OCI-LY7 (cell line): ENCODE measurements around the gene HECW1. TPM values are rescaled to one million over a fixed set of nuclear protein-coding genes. Genes with fewer than 3 reads are reported as not detected.
A peak's percentile ranks its signal among the peaks of the same experiment; 100 is the strongest.

ENCODE experiments used
- BruUV-seq: library from RNA; stranded (reverse); fragments of 400-500 nt; replicated peaks from 2 replicates; lab custom pipeline; 2021; lab: Mats Ljungman, UMichigan
- CTCF ChIA-PET: fragments of 300-600 bp; sonication (Branson Sonifier 250); formaldehyde crosslinking; loops from one replicate; lab custom pipeline; 2022; ENCODE audit warnings: antibody characterized with exemption; ENCODE audit not compliant: unreplicated experiment; lab: Charles Lee
- POLR2A ChIA-PET: fragments of 300-600 bp; sonication (Branson Sonifier 250); formaldehyde crosslinking; loops from one replicate; lab custom pipeline; 2022; ENCODE audit warnings: antibody characterized with exemption; lab: Charles Lee
- DNase-seq: peaks from one replicate; pipeline ENCODE4 v3.0.0-alpha.2; 2015; ENCODE audit warnings: low spot score
- H2AFZ ChIP-seq: fragments of 200-600 bp; sonication (generic), shearing (Covaris generic); 2 replicates; pipeline ENCODE4 v1.6.1; 2014; ENCODE audit warnings: mild to moderate bottlenecking, antibody characterized with exemption, low read length, moderate library complexity
- H3K27ac ChIP-seq: fragments of 200-600 bp; sonication (generic); 2 replicates; pipeline ENCODE4 v1.5.1; 2014; ENCODE audit warnings: mixed run types, low read depth, mild to moderate bottlenecking, moderate library complexity, low read length, inconsistent platforms; ENCODE audit not compliant: poor library complexity, severe bottlenecking
- H3K36me3 ChIP-seq: fragments of 200-600 bp; sonication (generic); 2 replicates; pipeline ENCODE4 v1.6.1; 2014; ENCODE audit warnings: mild to moderate bottlenecking, antibody characterized with exemption, low read length, moderate library complexity, mixed read lengths; ENCODE audit not compliant: insufficient read depth
- H3K4me1 ChIP-seq: fragments of 200-600 bp; sonication (generic); 2 replicates; pipeline ENCODE4 v1.5.1; 2014; ENCODE audit warnings: mild to moderate bottlenecking, low read length; ENCODE audit not compliant: insufficient read depth, poor library complexity, severe bottlenecking
- H3K4me2 ChIP-seq: fragments of 200-600 bp; sonication (generic); 2 replicates; pipeline ENCODE4 v1.6.1; 2014; ENCODE audit warnings: mild to moderate bottlenecking, low read length
- H3K4me3 ChIP-seq: fragments of 200-600 bp; sonication (generic); 2 replicates; pipeline ENCODE4 v1.5.1; 2014; ENCODE audit warnings: mild to moderate bottlenecking, low read depth, low read length; ENCODE audit not compliant: poor library complexity, severe bottlenecking
- H3K79me2 ChIP-seq: fragments of 200-600 bp; sonication (generic); 2 replicates; pipeline ENCODE4 v1.6.1; 2016; ENCODE audit warnings: low read depth, mild to moderate bottlenecking, low read length, moderate library complexity, mixed read lengths; ENCODE audit not compliant: insufficient read depth
- H3K9me2 ChIP-seq: fragments of 200-600 bp; sonication (generic); 2 replicates; pipeline ENCODE4 v1.6.1; 2016; ENCODE audit warnings: mild to moderate bottlenecking, low read length, mixed read lengths; ENCODE audit not compliant: insufficient read depth
- H3K9me3 ChIP-seq: fragments of 200-600 bp; sonication (generic); 2 replicates; pipeline ENCODE4 v1.6.1; 2014; ENCODE audit warnings: mild to moderate bottlenecking, mixed run types, low read length, mixed read lengths
- H4K20me1 ChIP-seq: fragments of 200-600 bp; sonication (generic); 2 replicates; pipeline ENCODE4 v1.6.1; 2014; ENCODE audit warnings: mild to moderate bottlenecking, antibody characterized with exemption, low read length, moderate library complexity, mixed read lengths; ENCODE audit not compliant: insufficient read depth
- EZH2phosphoT487 ChIP-seq: fragments of 200-600 bp; sonication (generic); IDR thresholded peaks from 2 replicates; pipeline ENCODE4 v1.6.1; 2018; ENCODE audit warnings: low read depth, borderline replicate concordance, mild to moderate bottlenecking, mixed run types, antibody characterized with exemption, low read length, moderate library complexity, mixed read lengths
- intact Hi-C: fragments of 100-400 bp; cut with micrococcal nuclease; formaldehyde crosslinking; loops from one replicate; pipeline ENCODE4 v1.10.0; 2022; ENCODE audit not compliant: unreplicated experiment
- total RNA-seq, 2 experiments: library from RNA; depleted of rRNA in 1 of 2; stranded (reverse); fragments of >200 nt in 1 of 2; shearing (Covaris generic) in 1 of 2; gene quantifications; 2 replicates each; pipeline ENCODE4 v1.2.3, GENCODE V29; 2014 to 2022
- TF ChIP-seq, protein P1 (sequence below): fragments of 200-600 bp; sonication (generic); conservative IDR thresholded peaks from 2 replicates; pipeline ENCODE4 v1.5.1; 2014; ENCODE audit warnings: mild to moderate bottlenecking, antibody characterized with exemption, low read length, moderate library complexity, mixed read lengths

HECW1 gene
- total RNA-seq, 2 experiments from 2014 or later, result 2.0 TPM

DNA sequence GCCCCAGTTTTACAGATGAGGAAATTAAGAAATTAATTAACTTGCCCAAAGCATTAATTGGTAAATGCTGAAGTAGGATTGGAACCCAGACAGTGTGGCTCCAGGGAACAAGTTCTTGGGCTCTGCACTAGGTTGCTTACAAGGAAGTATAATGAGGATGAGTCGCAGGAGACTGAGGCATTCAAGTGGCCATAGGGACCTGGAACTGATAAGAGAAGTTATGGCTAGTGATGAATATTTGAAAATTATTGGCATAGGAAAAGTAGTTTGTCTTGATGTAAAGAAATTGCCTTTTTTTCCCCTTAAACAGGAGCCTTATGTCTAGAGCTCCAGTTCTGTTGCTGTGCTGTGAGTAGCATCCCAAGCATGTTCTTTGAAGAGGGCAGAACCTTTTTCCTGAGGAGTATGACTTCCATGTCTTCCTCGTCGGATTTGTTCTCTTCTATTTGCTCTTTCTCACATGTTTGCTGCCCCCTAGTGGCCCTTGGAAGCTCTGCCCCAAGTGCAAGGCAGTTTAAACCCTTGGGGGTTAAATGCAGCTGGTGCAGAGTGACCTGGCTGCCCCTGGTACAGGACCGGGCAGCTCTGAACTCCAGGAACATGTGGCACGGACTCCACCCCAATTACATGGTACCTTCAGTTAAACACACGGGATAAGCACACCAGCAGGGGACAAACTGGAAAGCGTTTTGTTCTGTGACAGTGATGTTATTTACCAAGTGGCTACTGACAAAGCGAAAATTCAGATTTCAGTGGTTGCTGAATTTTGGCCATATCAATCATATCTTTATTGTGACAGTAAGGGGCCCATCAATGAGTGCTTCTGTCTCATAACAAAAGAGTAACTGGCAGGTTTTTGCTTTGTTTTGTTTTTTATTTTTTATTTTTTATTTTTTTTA is 148.8 kb downstream of the HECW1 start:
- Histone ChIP-seq H3K4me2 (no peak overlapping the region), H3K9me3 (peaks cover 6% of the 10 kb centered on the region; the same call in 1 of the 2 replicates), H3K27ac (no peak overlapping the region), H3K9me2 (no peaks in the 10 kb centered on the region), H3K4me1 (peaks cover 3% of the 10 kb centered on the region), H4K20me1 (no peaks in the 10 kb centered on the region), H3K36me3 (no peaks in the 10 kb centered on the region; the same call in 1 of the 2 replicates), H3K4me3 (no peak overlapping the region), H3K79me2 (no peaks in the 10 kb centered on the region), H2AFZ (peak overlapping the region; percentile 46; the same call in 1 of the 2 replicates)
- intact Hi-C loops, result loop anchor here (1.0 to 2.0 kb wide), 2 partner anchors 188 to 320 kb away; no protein-coding TSS in a partner anchor
- TF ChIP-seq, protein P1, sequence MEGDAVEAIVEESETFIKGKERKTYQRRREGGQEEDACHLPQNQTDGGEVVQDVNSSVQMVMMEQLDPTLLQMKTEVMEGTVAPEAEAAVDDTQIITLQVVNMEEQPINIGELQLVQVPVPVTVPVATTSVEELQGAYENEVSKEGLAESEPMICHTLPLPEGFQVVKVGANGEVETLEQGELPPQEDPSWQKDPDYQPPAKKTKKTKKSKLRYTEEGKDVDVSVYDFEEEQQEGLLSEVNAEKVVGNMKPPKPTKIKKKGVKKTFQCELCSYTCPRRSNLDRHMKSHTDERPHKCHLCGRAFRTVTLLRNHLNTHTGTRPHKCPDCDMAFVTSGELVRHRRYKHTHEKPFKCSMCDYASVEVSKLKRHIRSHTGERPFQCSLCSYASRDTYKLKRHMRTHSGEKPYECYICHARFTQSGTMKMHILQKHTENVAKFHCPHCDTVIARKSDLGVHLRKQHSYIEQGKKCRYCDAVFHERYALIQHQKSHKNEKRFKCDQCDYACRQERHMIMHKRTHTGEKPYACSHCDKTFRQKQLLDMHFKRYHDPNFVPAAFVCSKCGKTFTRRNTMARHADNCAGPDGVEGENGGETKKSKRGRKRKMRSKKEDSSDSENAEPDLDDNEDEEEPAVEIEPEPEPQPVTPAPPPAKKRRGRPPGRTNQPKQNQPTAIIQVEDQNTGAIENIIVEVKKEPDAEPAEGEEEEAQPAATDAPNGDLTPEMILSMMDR, result peak; percentile 98
- no peak for TF ChIP-seq EZH2phosphoT487
- ChIA-PET POLR2A (interaction anchor here (0.6 kb wide), 2 partner anchors 13 to 338 kb away, joined by 3 read pairs; no protein-coding TSS in a partner anchor), CTCF (no interaction called here)
- peak; percentile 86 for DNase-seq
- BruUV-seq, result no TSS peak

DNA sequence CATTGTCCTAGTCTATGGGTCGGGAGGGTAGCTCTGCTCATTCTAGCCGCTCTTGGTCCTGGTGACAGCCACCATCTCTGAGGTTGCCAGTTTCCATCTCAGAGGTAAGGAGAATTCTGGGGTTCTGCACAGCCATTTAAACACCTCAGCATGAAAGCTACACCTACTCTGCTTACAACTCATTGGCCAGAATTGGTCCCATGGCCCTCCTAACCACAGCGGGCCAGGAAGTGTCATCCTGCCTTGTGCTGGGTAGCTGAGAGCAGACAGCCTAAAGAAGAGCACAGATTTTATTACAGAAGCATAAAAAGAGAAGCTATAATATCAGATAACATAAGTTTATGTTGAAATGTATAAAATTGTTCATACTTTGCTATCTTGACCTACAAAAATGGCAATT is 152.7 kb downstream of the HECW1 start:
- Histone ChIP-seq H3K79me2 (no peaks in the 10 kb centered on the region), H3K9me2 (no peaks in the 10 kb centered on the region), H3K9me3 (no peaks in the 10 kb centered on the region), H3K36me3 (no peaks in the 10 kb centered on the region; the same call in 1 of the 2 replicates), H2AFZ (no peak overlapping the region), H3K4me2 (no peak overlapping the region), H3K4me1 (peaks cover 3% of the 10 kb centered on the region), H3K4me3 (no peak overlapping the region), H3K27ac (no peak overlapping the region), H4K20me1 (no peaks in the 10 kb centered on the region)
- no TSS peak for BruUV-seq
- DNase-seq, result no peak
- CTCF ChIA-PET, result no interaction called here
- POLR2A ChIA-PET, result interaction anchor here (0.8 to 1.7 kb wide), 2 partner anchors 11 to 16 kb away, joined by 3 to 4 read pairs; no protein-coding TSS in a partner anchor
- TF ChIP-seq EZH2phosphoT487, result no peak
- intact Hi-C loops, result no loop called here

DNA sequence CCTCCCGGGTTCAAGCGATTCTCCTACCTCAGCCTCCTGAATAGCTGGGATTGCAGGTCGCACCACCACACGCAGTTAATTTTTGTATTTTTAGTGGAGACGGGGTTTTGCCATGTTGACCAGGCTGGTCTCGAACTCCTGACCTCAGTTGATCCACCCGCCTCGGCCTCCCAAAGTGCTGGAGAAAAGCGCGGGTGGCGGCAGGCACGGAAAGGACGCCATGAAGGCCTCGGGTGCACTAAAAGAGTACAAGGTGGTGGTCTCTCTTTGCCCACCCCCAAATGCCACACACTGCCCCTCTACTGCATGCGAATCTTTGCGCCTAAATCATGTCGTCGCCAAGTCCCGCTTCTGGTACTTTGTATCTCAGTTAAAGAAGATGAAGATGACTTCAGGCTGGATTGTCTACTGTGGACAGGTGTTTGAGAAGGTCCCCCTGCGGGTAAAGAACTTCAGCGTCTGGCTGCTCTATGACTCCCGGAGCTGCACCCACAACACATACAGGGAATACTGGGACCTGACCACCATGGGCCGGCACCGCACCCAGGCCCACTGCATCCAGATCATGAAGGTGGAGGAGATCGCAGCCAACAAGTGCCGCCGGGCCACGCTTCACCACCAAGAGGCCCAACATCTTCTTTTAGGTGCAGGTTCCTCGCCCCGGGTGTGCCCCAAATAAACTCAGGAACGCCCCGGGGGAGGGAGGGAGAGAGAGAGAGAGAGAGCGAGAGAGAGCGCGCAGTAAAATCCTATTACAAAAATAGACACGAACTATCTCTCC is 161.7 kb downstream of the HECW1 start:
- POLR2A ChIA-PET, result no interaction called here
- intact Hi-C loops, result no loop called here
- CTCF ChIA-PET, result no interaction called here
- Histone ChIP-seq H2AFZ (no peak overlapping the region), H3K4me3 (no peak overlapping the region), H3K79me2 (no peaks in the 10 kb centered on the region), H3K9me3 (no peaks in the 10 kb centered on the region), H3K9me2 (no peaks in the 10 kb centered on the region), H3K4me1 (no peaks in the 10 kb centered on the region), H3K4me2 (no peak overlapping the region), H3K36me3 (no peaks in the 10 kb centered on the region), H4K20me1 (no peaks in the 10 kb centered on the region), H3K27ac (no peak overlapping the region)
- no peak for DNase-seq
- BruUV-seq, result no TSS peak
- no peak for TF ChIP-seq EZH2phosphoT487
- TF ChIP-seq, protein P1, result no peak
